Measurements from ENCODE around the gene NBPF1. TPM values are rescaled to one million over a fixed set of nuclear protein-coding genes. Genes with fewer than 3 reads are reported as not detected.

Gene NBPF1
- total RNA-seq, 1 donor from 2014 or later: 58.9 TPM

Other genes starting within 250 kb of the NBPF1 start
- gene SZRD1, start 246.3 kb downstream of the NBPF1 start, total RNA-seq: 113 to 117 TPM (median 113 TPM) in 3 replicates
- not detected in 3 replicates for gene SPATA21, start 176.1 kb downstream of the NBPF1 start, total RNA-seq
- gene NECAP2, start 172.8 kb downstream of the NBPF1 start, total RNA-seq: 49.1 to 53.4 TPM (median 51.7 TPM) in 3 replicates
- 1,438 to 1,620 TPM (median 1,579 TPM) in 3 replicates for gene RNU1-1, start 99.3 kb downstream of the NBPF1 start, total RNA-seq
- gene RNU1-3, start 53.4 kb upstream of the NBPF1 start, total RNA-seq: 1,438 to 1,620 TPM (median 1,579 TPM) in 3 replicates
- gene RNU1-4, start 127.0 kb upstream of the NBPF1 start, total RNA-seq: 1,438 to 1,620 TPM (median 1,579 TPM) in 3 replicates